ENCODE measurements around the gene PRKD2. TPM values are rescaled to one million over a fixed set of nuclear protein-coding genes. Genes with fewer than 3 reads are reported as not detected.

PRKD2 gene
- total RNA-seq, 1 donor from 2014 or later, result 101 TPM

DNA sequence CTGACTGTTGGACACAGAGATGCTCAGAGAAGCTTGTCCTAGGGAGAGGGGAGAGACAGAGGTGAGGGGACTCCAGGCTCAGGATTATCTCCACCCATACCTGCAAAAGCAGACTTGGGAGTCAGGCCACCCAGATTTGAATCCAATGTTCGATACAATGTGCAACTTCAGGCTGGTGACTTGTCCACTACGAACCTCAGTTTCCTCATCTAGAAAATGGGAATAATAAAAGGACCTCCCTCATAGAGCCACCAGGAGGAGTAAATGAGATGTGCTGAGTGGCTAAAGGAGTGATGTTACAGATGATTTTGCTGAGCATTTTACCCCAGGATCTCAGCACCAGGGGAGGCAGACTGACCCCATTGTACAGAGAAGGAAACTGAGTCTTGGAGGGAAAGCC, 25.0 kb downstream of the PRKD2 start:
- H3K27ac ChIP-seq, result no peak overlapping the region
- DNase-seq (ENCODE audit: low spot score in 2 of 2), result no peak
- H3K4me1 ChIP-seq, result no peaks in the 10 kb centered on the region
- H3K36me3 ChIP-seq, result peaks cover 95 to 97% of the 10 kb centered on the region in 2 donors
- TF ChIP-seq, protein P1, sequence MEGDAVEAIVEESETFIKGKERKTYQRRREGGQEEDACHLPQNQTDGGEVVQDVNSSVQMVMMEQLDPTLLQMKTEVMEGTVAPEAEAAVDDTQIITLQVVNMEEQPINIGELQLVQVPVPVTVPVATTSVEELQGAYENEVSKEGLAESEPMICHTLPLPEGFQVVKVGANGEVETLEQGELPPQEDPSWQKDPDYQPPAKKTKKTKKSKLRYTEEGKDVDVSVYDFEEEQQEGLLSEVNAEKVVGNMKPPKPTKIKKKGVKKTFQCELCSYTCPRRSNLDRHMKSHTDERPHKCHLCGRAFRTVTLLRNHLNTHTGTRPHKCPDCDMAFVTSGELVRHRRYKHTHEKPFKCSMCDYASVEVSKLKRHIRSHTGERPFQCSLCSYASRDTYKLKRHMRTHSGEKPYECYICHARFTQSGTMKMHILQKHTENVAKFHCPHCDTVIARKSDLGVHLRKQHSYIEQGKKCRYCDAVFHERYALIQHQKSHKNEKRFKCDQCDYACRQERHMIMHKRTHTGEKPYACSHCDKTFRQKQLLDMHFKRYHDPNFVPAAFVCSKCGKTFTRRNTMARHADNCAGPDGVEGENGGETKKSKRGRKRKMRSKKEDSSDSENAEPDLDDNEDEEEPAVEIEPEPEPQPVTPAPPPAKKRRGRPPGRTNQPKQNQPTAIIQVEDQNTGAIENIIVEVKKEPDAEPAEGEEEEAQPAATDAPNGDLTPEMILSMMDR (IDR thresholded peaks at IDR 0.05), result no peak
- intact Hi-C loops (cut with DNase I), result no loop called here
- H3K4me3 ChIP-seq, result no peak overlapping the region
- H3K9me3 ChIP-seq, result no peaks in the 10 kb centered on the region
- no peaks in the 10 kb centered on the region for H3K27me3 ChIP-seq

DNA sequence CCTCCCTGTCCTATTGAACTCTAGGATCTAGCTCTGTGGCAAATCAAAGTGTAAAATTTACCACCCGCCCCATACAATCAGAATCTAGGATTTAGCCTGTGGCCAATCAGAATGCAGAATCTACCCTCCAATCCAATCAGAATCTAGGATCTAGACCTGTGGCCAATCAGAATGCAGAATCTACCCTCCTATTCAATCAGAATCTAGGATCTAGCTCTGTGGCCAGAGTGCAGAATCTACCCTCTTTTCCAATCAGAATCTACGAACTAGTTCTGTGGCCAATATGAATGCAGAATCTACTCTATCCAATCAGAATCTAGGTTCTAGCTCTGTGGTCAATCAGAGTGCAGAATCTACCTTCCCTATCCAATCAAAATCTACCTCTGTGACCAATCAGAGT, 25.8 kb downstream of the PRKD2 start:
- intact Hi-C loops (cut with DNase I), result no loop called here
- TF ChIP-seq, protein P1 (IDR thresholded peaks at IDR 0.05), result no peak
- Histone ChIP-seq H3K4me1 (no peaks in the 10 kb centered on the region), H3K36me3 (peaks cover 93 to 94% of the 10 kb centered on the region in 2 donors), H3K4me3 (no peak overlapping the region), H3K27ac (no peak overlapping the region), H3K9me3 (no peaks in the 10 kb centered on the region), H3K27me3 (no peaks in the 10 kb centered on the region)
- DNase-seq (ENCODE audit: low spot score in 2 of 2), result no peak

DNA sequence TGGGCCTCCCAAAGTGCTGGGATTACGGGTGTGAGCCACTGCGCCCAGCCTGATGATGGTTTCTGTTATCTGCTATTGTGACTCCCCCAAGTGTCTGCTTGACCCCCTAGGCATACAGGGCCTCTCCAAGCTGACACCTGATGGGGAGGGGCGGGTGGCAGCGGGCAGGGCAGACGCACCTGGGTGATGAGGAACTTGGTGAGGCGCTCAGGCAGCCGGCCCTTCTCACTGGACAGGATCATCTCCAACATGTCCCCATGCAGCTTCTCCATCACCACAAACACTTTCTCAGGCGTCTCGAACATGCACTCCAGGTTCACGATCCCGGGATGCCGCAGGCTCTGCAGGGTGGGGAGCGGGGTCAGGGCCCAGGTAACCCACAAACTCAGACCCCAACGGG, 27.6 kb downstream of the PRKD2 start:
- no peak for DNase-seq (ENCODE audit: low spot score in 2 of 2)
- peaks cover 94 to 96% of the 10 kb centered on the region in 2 donors for H3K36me3 ChIP-seq
- no peak overlapping the region for H3K4me3 ChIP-seq
- TF ChIP-seq, protein P1 (IDR thresholded peaks at IDR 0.05), result no peak
- intact Hi-C loops (cut with DNase I), result no loop called here
- H3K27ac ChIP-seq, result no peak overlapping the region
- no peaks in the 10 kb centered on the region for H3K9me3 ChIP-seq
- no peaks in the 10 kb centered on the region for H3K27me3 ChIP-seq
- H3K4me1 ChIP-seq, result no peaks in the 10 kb centered on the region

DNA sequence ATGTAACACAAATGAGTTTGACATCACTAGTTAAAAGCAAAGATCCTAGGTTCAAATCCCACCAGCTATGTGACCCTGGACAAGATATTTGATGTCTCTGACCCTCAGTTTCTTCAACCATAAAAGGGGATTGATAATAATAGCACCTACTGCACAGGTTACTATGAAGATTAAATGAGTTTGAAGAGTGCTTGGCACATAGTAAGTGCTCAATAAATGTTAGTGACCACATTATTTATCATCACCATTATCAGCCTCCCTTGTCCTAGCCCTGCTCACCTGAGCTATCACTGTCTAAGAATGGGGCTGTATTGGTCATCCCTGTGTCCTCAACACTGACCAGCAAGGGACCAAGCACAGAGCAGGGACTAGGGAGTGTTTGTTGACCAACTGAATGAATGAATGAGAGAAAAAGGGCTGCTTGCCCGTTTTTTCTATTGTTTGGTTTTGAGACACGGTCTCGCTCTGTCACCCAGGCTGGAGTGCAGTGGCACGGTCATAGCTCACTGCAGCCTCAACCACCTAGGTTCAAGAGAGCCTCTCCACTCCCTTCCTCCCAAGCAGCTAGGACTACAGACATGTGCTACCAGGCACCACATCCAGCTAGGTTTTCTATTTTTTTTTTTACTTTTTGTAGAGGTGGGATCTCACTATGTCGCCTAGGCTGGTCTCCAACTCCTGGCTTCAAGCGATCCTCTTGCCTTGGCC, 29.3 kb downstream of the PRKD2 start:
- intact Hi-C loops (cut with DNase I), result no loop called here
- H3K36me3 ChIP-seq, result peaks cover 92 to 96% of the 10 kb centered on the region in 2 donors
- DNase-seq (ENCODE audit: low spot score in 2 of 2), result no peak
- no peak overlapping the region for H3K27ac ChIP-seq
- H3K4me1 ChIP-seq, result no peaks in the 10 kb centered on the region
- TF ChIP-seq, protein P1 (IDR thresholded peaks at IDR 0.05), result no peak
- H3K9me3 ChIP-seq, result no peaks in the 10 kb centered on the region
- H3K4me3 ChIP-seq, result no peak overlapping the region
- no peaks in the 10 kb centered on the region for H3K27me3 ChIP-seq

DNA sequence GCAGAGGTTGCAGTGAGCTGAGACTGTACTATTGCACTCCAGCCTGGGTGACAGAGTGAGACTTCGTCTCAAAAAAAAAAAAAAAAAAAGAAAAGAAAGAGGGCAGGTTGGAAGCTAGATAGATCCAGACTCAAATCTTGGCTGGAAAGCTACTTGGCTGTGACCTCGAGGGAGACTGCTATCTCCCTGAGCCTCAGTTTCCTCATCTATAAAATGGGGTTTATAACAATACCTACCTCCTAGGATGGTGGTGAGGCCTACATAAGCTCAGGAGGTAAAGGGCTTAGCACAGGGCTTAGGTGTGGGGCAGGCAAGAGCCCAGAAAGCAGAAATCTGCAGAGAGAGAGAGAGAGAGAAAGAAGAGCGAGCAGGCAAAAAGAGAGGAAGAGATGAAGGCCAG, 31.7 kb downstream of the PRKD2 start:
- TF ChIP-seq, protein P1 (IDR thresholded peaks at IDR 0.05), result no peak
- intact Hi-C loops (cut with DNase I), result no loop called here

More for the DNA sequence above, 31.7 kb downstream of the PRKD2 start:
- no peaks in the 10 kb centered on the region for H3K27me3 ChIP-seq
- no peaks in the 10 kb centered on the region for H3K9me3 ChIP-seq
- no peaks in the 10 kb centered on the region for H3K4me1 ChIP-seq
- H3K36me3 ChIP-seq, result peaks cover 86 to 94% of the 10 kb centered on the region in 2 donors
- no peak overlapping the region for H3K27ac ChIP-seq
- no peak overlapping the region for H3K4me3 ChIP-seq
- no peak for DNase-seq (ENCODE audit: low spot score in 2 of 2)

Data from ascending aorta (tissue), 2 donors.